Brain pericyte (primary cell): ENCODE data around the gene SPACA4.
"Not testable (repeated sequence)": the region's sequence is repeated elsewhere in the genome, so short reads cannot be mapped to it uniquely, and the experiment has no call there.

Experiments used
- DNase-seq: peaks from one replicate; pipeline ENCODE4 v3.0.0-alpha.2; 2012; ENCODE audit warnings: low read depth, low spot score

Gene SPACA4, protein sequence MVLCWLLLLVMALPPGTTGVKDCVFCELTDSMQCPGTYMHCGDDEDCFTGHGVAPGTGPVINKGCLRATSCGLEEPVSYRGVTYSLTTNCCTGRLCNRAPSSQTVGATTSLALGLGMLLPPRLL

DNA sequence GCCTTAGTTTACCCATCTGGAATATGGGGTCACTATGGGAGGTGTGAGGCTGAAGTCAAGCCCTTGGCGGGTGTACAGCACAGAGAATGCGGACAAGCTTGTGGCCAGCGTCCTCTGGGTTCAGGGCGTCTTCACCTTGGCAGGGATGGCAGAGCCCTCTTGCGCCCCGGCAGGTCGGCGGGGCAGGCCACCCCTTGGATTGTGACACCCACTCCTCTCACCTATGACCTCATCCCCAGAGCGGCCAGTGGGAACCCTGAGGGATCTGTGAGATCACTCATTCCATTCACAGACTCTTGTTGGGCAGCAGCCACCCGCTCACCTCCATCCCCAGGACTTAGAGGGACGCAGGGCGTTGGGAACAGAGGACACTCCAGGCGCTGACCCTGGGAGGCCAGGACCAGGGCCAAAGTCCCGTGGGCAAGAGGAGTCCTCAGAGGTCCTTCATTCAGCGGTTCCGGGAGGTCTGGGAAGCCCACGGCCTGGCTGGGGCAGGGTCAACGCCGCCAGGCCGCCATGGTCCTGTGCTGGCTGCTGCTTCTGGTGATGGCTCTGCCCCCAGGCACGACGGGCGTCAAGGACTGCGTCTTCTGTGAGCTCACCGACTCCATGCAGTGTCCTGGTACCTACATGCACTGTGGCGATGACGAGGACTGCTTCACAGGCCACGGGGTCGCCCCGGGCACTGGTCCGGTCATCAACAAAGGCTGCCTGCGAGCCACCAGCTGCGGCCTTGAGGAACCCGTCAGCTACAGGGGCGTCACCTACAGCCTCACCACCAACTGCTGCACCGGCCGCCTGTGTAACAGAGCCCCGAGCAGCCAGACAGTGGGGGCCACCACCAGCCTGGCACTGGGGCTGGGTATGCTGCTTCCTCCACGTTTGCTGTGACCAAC, at the start of gene SPACA4:
SPACA4 (plus strand) TSS at position 280 of the 896 bp plus-strand sequence; CDS start at position 517, 237 bp downstream.
- DNase-seq, result no peak

DNA sequence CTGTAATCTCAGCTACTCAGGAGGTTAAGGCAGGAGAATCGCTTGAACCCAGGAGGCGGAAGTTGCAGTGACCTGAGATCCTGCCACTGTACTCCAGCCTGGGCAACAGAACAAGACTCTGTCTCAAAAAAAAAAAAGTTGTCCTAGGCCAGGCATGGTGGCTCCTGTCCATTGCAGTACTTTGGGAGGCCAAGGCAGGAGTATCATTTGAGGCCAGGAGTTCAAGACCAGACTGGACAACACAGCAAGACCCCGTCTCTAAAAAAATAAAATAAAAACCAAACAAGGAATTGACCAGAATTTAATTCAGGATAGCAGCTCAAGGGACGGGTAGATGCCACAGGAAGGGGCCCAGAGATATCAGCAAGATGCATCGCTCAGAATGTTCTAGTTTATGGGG, 49.7 kb upstream of the SPACA4 start:
- DNase-seq, result no peak

DNA sequence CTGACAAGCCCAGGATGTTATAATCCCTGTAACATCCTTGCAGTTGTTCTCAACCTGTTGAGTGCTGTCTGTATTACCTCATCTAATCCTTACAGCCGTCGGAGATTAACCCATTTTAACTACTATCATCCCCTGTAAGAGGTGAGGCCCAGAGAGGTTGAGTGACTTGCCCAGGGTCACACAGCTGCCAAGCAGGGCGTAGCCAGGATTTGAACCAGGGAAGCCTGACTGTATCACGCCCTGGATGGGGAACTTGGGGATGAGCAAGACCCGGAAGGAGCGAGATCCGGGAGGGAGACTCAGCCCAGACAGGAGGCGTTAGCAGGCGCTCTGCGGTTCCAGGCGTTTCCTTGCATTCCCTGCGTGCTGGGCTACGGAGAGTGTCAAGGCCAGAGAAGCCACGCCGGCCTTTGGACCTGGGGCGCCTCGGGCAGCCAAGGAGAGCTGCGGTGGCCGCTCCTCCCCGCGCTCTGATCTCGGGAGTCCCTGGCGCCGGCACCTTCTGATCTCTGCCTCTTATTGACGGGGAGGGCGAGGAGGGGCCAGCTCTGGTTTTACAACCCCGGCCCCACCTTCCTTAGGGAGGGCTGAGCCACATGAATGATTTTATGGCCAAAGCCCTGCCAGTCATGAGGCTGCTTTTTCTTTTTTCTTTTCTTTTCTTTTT, 48.4 kb upstream of the SPACA4 start:
- no peak for DNase-seq

DNA sequence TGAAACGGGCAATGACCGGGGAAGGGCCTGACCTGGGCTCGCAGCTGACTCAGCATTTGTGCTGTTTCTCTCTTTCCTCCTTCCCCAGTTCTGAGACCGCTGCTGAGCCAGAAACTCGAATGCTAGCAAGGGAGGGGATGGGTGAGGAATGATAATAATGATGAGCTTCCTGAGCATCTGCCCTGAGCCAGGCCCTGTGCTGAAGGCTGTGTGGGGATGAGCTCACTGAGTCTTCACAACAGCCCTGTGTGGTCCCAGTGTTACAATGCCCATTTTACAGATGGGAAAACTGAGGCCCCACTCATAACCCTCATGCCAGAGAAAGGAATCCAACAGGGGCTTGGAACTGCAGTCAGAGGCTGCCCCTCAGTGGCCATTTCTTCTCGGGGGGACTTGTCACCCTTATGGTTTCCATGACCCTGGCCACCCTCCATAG, 46.4 kb upstream of the SPACA4 start:
- no peak for DNase-seq

DNA sequence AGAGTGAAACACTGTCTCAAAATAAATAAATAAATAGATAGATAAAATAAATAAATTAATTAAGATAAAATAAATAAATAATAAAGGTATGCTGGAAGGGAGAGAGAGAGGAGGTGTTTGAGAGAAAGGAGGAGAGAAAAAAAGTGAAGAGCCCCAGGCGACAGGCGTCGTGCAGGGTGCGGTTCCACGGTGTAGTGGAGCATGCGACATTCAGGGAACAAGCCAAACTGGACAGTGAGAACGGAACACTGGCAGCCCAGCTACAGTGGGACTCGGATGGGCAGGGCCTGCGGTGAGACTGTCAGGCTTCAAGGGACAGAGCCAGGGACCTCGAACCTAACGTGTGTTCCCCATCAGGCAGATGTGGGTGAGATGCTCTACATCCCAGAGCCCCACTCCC, 45.1 kb upstream of the SPACA4 start:
- DNase-seq, result no peak

DNA sequence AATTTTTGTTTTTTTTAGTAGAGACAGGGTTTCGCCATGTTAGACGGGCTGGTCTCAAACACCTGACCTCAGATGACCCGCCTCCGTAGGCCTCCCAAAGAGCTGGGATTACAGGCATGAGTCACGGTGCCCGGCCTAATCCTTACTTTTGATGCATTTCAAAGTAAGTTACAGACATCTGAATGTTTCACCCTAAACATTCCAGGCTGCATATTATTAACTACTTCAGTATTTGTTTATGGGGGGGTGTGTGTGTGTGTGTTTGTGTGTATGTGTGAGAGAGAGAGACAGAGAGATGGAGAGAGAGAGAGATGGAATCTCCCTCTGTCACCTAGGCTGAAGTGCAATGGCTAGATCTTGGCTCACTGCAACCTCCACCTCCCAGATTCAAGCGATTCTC, 41.5 kb upstream of the SPACA4 start:
- no peak for DNase-seq

DNA sequence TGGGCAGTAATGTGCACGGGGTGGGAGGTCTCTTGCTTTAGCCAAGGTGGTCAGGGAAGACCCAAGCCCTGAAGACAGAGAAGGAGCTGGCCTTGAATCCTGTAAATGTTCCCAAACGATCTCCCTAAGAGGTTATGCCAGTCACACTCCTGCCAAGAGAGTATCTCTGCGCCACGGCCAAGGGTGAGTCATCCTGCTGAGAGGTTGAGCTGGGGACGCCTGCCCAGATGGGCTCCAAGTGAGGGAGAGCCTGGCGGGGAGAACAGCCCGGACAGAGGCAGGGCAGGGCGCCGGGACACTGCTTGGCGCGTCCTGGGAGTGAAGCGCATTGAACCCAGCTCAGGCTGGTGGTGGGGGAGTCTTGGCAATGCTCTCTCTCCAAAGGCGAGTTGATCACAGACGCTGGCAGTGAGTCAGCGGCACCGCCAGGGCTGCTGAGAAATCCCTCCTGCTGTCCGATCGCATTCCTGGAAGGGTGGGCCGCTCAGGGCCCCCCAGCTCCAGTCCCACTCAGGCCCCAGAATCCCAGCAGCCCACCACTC, 38.1 kb upstream of the SPACA4 start:
- DNase-seq, result no peak

DNA sequence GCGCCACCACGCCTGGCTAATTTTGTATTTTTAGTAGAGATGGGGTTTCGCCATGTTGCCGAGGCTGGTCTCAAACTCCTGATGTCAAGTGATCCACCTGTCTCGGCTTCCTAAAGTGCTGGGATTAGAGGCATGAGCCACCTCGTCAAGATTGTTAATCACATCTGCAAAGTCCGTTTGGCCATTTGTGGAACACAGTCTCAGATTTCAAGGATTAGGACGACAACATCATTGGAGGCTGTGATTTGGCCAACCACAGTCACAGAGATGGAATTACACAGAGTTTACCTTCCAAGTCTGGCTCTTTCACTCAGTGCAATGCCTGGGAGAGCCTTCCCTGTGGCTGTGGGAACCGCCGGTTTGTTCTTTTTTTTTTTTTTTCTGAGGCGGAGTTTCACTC, 36.7 kb upstream of the SPACA4 start:
- DNase-seq, result no peak

DNA sequence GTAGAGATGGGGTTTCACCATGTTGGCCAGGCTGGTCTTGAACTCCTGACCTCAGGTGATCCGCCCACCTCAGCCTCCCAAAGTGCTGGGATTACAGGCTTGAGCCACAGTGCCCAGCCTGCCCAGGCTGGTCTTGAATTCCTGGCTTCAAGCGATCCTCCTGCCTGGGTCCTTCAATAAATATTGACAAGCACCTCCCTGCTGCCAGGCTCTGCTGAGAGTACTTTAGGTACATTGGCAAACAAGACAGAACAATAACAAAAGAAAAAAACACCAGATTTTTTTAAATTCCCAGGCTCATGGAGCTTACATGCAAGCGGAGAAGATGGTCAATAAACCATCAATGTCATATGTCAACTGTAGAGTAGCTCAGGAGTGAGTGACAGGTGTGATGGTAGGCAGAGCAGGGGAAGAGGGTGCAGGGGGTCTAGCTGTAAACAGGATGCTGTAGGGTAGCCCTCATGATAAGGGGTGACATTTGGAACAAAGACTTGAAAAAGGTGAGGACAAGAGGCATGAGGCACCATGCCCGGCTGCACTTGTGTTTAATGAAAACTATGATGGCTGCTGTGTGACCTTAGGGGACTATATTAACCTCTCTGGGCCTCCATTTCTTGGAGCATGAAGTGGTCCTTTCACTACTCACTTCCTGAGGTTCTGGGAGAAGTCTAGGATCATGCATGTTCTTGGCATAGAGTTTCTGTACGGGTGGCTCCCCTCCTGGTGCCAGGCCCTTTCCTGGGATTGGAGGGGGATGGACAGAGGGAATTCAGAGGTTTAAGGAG, 35.0 kb upstream of the SPACA4 start:
- DNase-seq, result no peak

DNA sequence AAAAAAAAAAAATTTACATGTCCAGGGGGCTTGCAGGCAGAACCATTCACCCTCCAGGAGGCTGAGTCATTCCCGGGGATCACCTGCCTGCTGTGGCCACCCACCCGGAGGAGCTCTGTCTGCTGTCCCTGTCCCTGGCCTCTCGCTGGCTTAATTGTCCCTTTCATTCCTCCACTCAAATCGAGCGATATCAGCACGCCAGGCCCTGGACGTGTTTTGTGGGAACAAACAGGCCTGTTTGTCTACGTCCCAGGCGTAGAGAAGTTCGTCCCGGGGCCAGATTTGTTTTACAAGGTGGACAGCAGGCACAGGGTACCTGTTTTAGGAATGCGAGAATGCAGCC, 33.4 kb upstream of the SPACA4 start:
- DNase-seq, result no peak

DNA sequence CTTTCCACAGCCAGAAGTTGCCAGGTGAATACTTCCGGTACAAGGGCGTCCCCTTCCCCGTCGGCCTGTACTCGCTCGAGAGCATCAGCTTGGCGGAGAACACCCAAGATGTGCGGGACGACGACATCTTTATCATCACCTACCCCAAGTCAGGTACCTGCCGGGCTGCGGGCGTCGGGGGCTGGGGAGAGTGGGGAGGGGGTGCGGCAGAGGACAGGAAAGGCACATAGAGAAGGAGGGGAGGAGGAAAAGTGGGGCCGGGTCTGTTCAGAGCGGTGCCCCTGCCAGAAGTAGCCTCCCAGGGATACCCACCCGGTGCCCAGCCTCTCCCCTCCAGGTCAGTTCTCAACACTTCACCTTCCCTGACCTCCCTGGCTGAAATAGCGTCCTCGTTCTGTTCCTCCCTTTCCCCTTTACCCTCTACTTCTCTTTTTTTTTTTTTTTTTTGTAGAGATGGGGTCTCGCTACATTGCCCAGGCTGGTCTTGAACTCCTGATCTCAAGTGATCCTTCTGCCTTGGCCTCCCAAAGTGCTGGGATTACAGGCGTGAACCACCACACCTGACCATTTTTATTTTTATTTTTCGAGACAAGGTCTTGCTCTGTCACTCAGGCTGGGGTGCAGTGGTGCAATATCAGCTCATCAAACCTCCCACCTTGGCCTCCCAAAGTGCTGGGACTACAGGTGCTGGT, 30.5 kb upstream of the SPACA4 start:
- DNase-seq, result no peak

DNA sequence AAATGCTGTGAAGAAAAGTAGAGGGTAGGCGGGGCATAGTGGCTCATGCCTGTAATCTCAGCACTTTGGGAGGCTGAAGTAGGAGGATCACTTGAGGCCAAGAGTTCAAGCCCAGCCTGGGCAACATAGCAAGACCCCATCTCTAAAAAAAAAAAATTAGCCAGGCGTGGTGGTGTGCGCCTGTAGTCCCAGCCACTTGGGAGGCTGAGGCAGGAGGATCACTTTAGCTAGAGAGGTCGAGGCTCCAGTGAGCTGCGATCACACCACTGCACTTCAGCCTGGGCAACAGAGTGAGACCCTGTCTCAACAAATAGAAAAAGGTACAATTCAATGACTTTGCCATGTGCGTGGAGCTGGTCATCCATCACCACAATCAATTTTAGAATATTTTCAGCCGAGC, 28.6 kb upstream of the SPACA4 start:
- not testable (repeated sequence) for DNase-seq

DNA sequence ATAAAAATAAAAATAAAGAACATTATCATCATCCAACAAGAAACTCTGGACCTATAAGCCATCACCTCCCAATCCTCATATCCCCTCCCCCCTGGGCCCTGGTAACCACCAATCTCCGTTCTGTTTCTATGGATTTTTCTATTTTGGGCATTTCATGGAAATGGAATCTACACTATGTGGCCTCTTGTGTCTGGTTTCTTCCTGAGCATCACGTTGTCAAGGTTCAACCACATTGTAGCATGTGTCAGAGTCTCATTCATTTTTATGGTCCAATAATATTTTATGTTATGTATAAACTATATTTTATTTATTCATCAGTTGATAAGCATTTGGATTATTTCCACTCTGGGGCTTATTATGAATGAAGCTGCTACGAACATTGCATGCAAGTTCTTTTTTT, 27.7 kb upstream of the SPACA4 start:
- no peak for DNase-seq

DNA sequence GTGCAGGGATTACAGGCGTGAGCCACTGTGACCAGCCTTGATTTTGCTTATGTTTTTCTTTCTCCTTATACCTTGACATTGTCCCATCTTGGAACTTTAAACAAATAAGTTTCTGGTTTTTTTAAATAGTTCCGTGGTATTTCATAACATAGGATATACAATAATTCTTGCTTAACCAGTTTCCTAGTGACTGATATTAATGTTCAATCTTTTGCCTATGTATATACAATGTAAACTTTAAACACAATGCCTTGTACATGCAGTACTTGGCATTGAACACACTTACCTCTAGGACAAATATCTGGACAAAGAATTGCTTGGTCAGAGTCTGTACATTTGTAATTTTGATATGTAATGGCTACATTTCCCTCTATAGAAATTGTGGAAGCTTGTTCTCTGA, 24.4 kb upstream of the SPACA4 start:
- DNase-seq, result no peak

DNA sequence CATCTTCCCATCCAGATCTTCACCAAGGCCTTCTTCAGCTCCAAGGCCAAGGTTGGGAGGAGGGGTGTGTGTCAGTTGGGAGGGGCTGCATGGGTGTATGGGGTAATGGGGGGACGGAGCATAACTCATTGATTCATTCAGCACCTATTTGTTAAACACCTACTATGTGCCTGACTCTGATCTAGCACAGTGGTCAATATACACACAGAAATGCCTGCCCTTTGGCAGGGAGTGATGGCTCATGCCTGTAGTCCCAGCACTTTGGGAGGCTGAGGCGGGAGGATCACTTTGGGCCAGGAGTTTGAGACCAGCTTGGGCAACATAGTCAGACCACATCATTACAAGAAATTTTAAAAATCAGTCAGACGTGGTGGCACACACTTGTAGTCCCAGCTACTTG, 19.2 kb upstream of the SPACA4 start:
- no peak for DNase-seq

DNA sequence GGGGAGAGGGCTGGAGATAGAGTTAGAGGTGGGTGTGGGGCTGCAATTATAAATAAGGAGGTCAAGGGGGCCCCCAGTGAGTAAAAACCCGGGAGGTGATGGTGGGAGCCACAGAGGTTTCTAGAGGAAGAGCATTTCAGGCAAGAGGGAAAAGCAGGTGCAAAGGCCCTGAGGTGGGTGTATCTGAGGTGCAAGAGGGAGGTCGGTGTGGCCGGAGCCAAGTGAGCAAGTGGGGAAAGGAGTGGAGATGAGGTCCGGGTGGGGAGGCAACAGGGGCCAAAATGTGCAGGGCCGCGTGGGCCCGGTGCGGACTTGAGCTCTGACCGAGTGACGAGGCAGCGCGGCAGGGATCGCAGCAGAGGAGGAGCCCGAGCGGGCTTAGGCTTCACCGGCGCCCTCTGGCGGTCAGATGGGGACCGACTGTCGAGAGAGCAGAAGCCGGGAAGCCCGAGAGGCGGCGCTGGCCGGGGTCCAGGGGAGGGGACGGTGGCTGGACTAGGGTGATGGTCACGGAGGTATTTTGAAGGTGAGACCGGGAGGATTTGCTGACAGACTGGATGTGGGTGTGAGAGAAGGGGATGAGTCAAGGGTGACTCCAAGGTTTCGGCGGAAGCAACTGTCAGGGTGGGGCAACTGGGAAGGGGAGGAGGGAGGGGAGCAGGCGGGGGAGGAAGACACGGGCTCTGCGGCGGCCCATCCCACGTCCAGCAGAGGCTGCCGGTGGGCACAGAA, 17.7 kb upstream of the SPACA4 start:
- DNase-seq, result no peak

DNA sequence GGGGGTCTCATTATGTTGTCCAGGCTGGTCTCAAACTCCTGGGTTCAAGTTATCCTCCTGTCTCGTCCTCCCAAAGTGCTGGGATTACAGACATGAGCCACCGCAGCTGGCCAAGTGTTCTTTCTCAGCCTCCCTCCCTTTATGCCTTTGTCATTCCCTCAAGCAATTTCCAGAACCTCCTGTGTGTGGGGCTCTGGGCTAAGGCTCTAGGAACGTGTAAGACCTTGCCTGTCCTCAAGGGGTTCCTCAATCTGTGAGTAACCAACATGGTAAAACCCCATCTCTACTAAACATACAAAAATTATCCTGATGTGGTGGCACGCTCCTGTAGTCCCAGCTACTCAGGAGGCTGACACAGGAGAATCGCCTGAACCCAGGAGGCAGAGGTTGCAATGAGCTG, 15.5 kb upstream of the SPACA4 start:
- DNase-seq, result no peak

DNA sequence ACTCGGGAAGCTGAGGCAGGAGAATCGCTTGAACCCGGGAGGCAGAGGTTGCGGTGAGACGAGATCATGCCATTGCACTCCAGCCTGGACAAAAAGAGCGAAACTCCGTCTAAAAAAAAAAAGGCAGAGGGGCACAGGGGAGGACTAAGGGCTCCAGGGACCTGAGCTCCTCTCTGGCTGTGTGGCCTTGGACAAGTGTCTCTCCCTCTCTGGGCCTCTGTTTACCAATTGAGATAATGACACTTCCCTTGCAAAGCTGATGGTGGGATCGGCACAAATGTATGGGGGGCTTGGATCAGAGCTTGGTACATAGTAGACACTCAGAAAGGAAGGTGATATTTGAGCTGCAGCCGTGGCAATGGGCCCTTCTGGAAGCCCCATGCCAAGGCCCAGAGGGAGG, 11.4 kb upstream of the SPACA4 start:
- no peak for DNase-seq

DNA sequence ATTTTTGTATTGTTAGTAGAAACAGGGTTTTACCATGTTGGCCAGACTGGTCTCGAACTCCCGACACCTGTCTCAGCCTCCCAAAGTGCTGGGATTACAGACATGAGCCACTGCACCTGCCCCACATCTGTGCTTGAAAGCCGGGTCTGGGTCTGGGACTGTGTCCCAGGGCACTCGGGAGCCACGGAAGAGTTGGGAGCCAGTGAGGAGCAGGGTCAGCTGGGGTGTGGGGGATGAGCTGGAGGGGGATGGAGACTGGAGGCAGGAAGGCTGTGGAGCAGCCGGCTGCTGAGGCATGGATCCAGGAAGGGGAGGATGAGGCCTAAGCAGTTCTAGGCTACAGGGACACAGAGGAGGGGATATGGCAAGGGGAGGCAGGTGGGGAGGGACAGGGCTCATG, 10.7 kb upstream of the SPACA4 start:
- DNase-seq, result no peak

DNA sequence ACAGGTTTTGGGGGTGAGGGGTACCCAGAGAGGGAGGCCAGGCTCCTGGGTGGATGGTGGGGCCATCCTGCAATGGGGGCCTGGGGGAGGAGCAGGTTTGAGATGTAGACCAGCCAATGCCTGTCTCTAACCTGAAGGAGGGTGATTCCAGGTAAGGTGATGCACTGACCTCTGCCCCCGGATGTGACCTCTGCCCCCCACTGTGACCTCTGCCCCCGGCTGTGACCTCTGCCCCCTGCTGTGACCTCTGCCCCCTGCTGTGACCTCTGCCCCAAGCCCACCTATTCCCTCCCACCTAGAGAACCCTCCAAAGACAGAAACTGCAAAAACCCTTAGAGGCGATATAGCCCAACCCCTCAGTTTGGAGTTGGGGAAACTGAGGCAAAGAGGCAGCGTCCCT, 10.3 kb upstream of the SPACA4 start:
- no peak for DNase-seq
